Measurements from ENCODE around the gene PFKFB4. TPM values are rescaled to one million over a fixed set of nuclear protein-coding genes. Genes with fewer than 3 reads are reported as not detected.

Gene PFKFB4
- total and polyA plus RNA-seq, 2 of the 8 experiments (the other 6 are each of a cell fraction or from before 2014, with no cell fraction given) = 10.7 to 20.1 TPM

GRCh38 chr3:48594417-48595049 lies 37.9 kb upstream of the PFKFB4 start:
- Histone ChIP-seq H3K56ac (replicated peaks; ENCODE audit: insufficient read length, low read depth, low read length) (no peak overlapping the region), H3K4me3 (ENCODE audit: extremely low read depth in 1 of 4, insufficient read depth in 2 of 4, low read depth in 3 of 4, low read length in 4 of 4) (peak overlapping the region; percentile 12 to 57 (median 26); a peak in 7 of 8 replicates), H2AFZ (ENCODE audit: low read length) (peak overlapping the region; percentile 45; the same call in 1 of the 2 replicates), H3K23ac (ENCODE audit: insufficient read length) (no peak overlapping the region), H3K18ac (ENCODE audit: extremely low read depth, low read length) (peak overlapping the region; percentile 48; the same call in 1 of the 2 replicates), H4K91ac (replicated peaks; ENCODE audit: insufficient read length, low read length) (no peak overlapping the region), H3K4ac (replicated peaks; ENCODE audit: insufficient read length, low read depth, low read length) (no peak overlapping the region), H2BK120ac (replicated peaks; ENCODE audit: low read depth, low read length) (no peak overlapping the region), H2BK12ac (ENCODE audit: low read depth, low read length) (peak overlapping the region; percentile 60; the same call in 1 of the 2 replicates), H2BK5ac (ENCODE audit: low read depth, low read length) (peak overlapping the region; percentile 10; the same call in 1 of the 2 replicates), H3K36me3 (ENCODE audit: control insufficient read depth in 2 of 4, insufficient read depth in 4 of 4, low read length in 3 of 4) (peaks cover 8 to 13% (median 9%) of the 10 kb centered on the region in 4 experiments), H4K8ac (ENCODE audit: extremely low read depth, insufficient read depth, low read length) (peak overlapping the region; percentile 60), H3K23me2 (ENCODE audit: low read depth, low read length) (peaks cover 1% of the 10 kb centered on the region; the same call in 1 of the 2 replicates), H3K4me2 (ENCODE audit: insufficient read depth in 1 of 2, low read depth in 2 of 2, low read length in 2 of 2) (peak overlapping the region; percentile 69 to 89), H3K14ac (ENCODE audit: insufficient read length) (no peak overlapping the region), H2BK15ac (ENCODE audit: low read length) (peak overlapping the region; percentile 61; the same call in 1 of the 2 replicates), H2AK5ac (ENCODE audit: low read depth, low read length) (no peak overlapping the region), H3K4me1 (replicated peaks in 1 of 4; ENCODE audit: control insufficient read depth in 3 of 4, insufficient read depth in 4 of 4, low read length in 3 of 4) (peaks cover 3 to 18% (median 15%) of the 10 kb centered on the region in 4 experiments; a peak in 6 of 7 replicates), H2BK20ac (ENCODE audit: low read length) (no peak overlapping the region), H3K9ac (replicated peaks in 1 of 4; ENCODE audit: extremely low read depth in 1 of 4, low read depth in 3 of 4, low read length in 3 of 4) (peak overlapping the region in 3 of 4 experiments; percentile 42 to 71 (median 43); a peak in 4 of 7 replicates), H3K9me3 (ENCODE audit: insufficient read depth in 2 of 2, low read depth in 1 of 2, low read length in 1 of 2) (no peaks in the 10 kb centered on the region), H4K5ac (ENCODE audit: insufficient read length, low read depth, low read length) (no peak overlapping the region), H3K79me1 (ENCODE audit: low read depth, low read length) (no peaks in the 10 kb centered on the region), H4K20me1 (replicated peaks in 1 of 2; ENCODE audit: control insufficient read depth in 1 of 2, insufficient read depth in 2 of 2, low read length in 2 of 2) (peaks cover 0 to 15% of the 10 kb centered on the region in 2 experiments), H3K27me3 (replicated peaks in 1 of 4; ENCODE audit: control insufficient read depth in 3 of 4, extremely low read depth in 1 of 4, insufficient read depth in 3 of 4, low read length in 3 of 4) (peaks cover 0 to 6% (median 0%) of the 10 kb centered on the region in 4 experiments; a peak in 4 of 7 replicates), H3K79me2 (ENCODE audit: control insufficient read depth in 1 of 2, insufficient read depth in 2 of 2, low read length in 2 of 2) (no peaks in the 10 kb centered on the region), H3K27ac (ENCODE audit: low read depth, low read length) (no peak overlapping the region)
- DNase-seq (ENCODE audit: low read depth in 1 of 2, low spot score in 2 of 2) (peak in 1 of 2 experiments; percentile 69), FAIRE-seq (no peak)
- TF ChIP-seq SIRT6 (IDR thresholded peaks at IDR 0.05; ENCODE audit: low read length) (no peak), SIX5 (IDR thresholded peaks at IDR 0.05; ENCODE audit: low read depth, low read length) (no peak), TAF7 (optimal IDR thresholded peaks at IDR 0.05; ENCODE audit: borderline replicate concordance, low read depth, low read length) (peak; percentile 23), BACH1 (IDR thresholded peaks at IDR 0.05; ENCODE audit: low read length) (no peak), MAX (IDR thresholded peaks at IDR 0.05) (no peak)
- POLR2A ChIA-PET (ENCODE audit: partially characterized antibody) = interaction anchor here (0.7 to 5.1 kb wide), 8 partner anchors 10 to 68 kb away, joined by 3 to 23 read pairs (median 5); partner anchors contain the start of genes CELSR3, PFKFB4, SLC26A6 and UQCRC1
- WGBS, 2 experiments (ENCODE audit: extremely low coverage in 1 of 2, insufficient coverage in 1 of 2, insufficient read length in 1 of 2, insufficient replicate concordance in 2 of 2, low coverage in 1 of 2, low lambda C conversion rate in 2 of 2, missing lambda C conversion rate in 1 of 2) = 53% methylated on average over 39 of the region's 39 CpGs; no CpG with 5 or more reads in 1 of the 2 experiments
- CTCF ChIA-PET (ENCODE audit: partially characterized antibody) = interaction anchor here (0.6 kb wide), 1 partner anchor 41 kb away, joined by 3 read pairs; the partner anchor contains the start of gene SLC26A6

Data from H1 (cell line).